Pancreas (tissue), 10 donors: ENCODE data around the gene TBC1D4. TPM values are rescaled to one million over a fixed set of nuclear protein-coding genes. Genes with fewer than 3 reads are reported as not detected.
A peak's percentile ranks its signal among the peaks of the same experiment; 100 is the strongest.
"Not testable (repeated sequence)": the region's sequence is repeated elsewhere in the genome, so short reads cannot be mapped to it uniquely, and the experiment has no call there.

ENCODE experiments used
- ATAC-seq, 4 donors: fragments of 200-7000 bp; cut with Tn5 transposase; one replicate each; pipeline versions ENCODE4 v1.8.0 to v1.9.1; 2020; ENCODE audit warnings: mild to moderate bottlenecking in 4 of 4, moderate library complexity in 4 of 4
- DNase-seq, 6 donors: peaks; one replicate each; pipeline ENCODE4 v3.0.0-alpha.2; 2020
- FAIRE-seq: peaks from 2 replicates; lab custom pipeline; 2012; peaks lifted over from hg19 to GRCh38; lab: Jason Lieb, UNC
- H3K27ac ChIP-seq, 4 donors: fragments of 200-600 bp; sonication (generic); 1 replicate in 3 of 4; 2 replicates in 1 of 4; pipeline versions ENCODE4 v1.5.0 to v1.8.0; 2020
- H3K27me3 ChIP-seq, 4 donors: fragments of 200-600 bp; one replicate each; pipeline ENCODE4 v1.8.0; 2021
- H3K36me3 ChIP-seq, 3 donors: fragments of 200-600 bp; sonication (generic) in 1 of 3; one replicate each; pipeline versions ENCODE4 v1.5.0 to v1.8.0; 2020 to 2021
- H3K4me1 ChIP-seq, 3 donors: fragments of 200-600 bp; one replicate each; pipeline ENCODE4 v1.8.0; 2021
- H3K4me3 ChIP-seq, 4 donors: fragments of 200-600 bp; sonication (generic) in 2 of 4; one replicate each; pipeline versions ENCODE4 v1.5.0 to v1.8.0; 2020 to 2021
- H3K9me3 ChIP-seq, 4 donors: fragments of 200-600 bp; one replicate each; pipeline ENCODE4 v1.8.0; 2021
- CTCF ChIP-seq, 4 donors: fragments of 200-600 bp; sonication (generic) in 3 of 4; IDR thresholded peaks; one replicate each; pipeline versions ENCODE4 v1.5.0 to v1.8.0; 2021; ENCODE audit warnings: antibody characterized with exemption in 4 of 4
- WGBS, 2 donors: extraction: QIAGEN DNeasy Blood & Tissue Kit; methylation state at CpG; one replicate each; pipeline ENCODE4 v1.1.7; 2013; 5-methylcytosine and 5-hydroxymethylcytosine counted together
- intact Hi-C, 3 donors: fragments of 100-400 bp; cut with DNase I; formaldehyde crosslinking; loops; one replicate each; pipeline versions ENCODE4 v1.11.1 to v1.14.2; 2022
- polyA plus RNA-seq, 2 donors: library from polyadenylated mRNA; stranded (reverse); fragments of 200-250 nt; gene quantifications; one replicate each; pipeline ENCODE4 v1.2.3, GENCODE V29; 2013
- total RNA-seq, 6 donors: library from RNA; stranded (reverse); fragmentation: NEBNext Ultra II Directional in 4 of 6; extraction: Animal tissue kit (Norgen Biotek cat#: 25700) in 4 of 6; gene quantifications; one replicate each; pipeline versions ENCODE4 v1.2.1 to v1.2.4, GENCODE V29; 2021 to 2023
- donor health status: healthy with polysubstance abuse.
- donor health status: DM: no; HTN: no; CAD: no; lungs with moderate emphysema.
- donor health status: DM: no; HTN: no; CAD: no.
- donor health status: control.
- donor health status: control.
- donor health status: Bipolar disorder and iron deficiency.
- donor health status: DM: yes; HTN: yes; CAD: no.
- donor health status: DM: no; HTN: no; CAD: no.
- donor health status: DM: no; HTN: no; CAD: no.
- donor health status: DM: yes; HTN: yes; CAD: no.

Gene TBC1D4
- total and polyA plus RNA-seq, 8 donors, result 8.2 to 19.7 (median 10.5) TPM

GRCh38 chr13:75312884-75313520 is 169.0 kb downstream of the TBC1D4 start:
- no peaks in the 10 kb centered on the region for H3K9me3 ChIP-seq

GRCh38 chr13:75309981-75310580 is 171.9 kb downstream of the TBC1D4 start:
- intact Hi-C loops, result no loop called here

More at GRCh38 chr13:75312884-75313520, 169.0 kb downstream of the TBC1D4 start:
- Histone ChIP-seq H3K36me3 (peaks cover 0 to 4% (median 0%) of the 10 kb centered on the region in 3 donors), H3K27me3 (no peaks in the 10 kb centered on the region), H3K4me3 (no peak overlapping the region), H3K4me1 (no peaks in the 10 kb centered on the region), H3K27ac (no peak overlapping the region)
- ATAC-seq (no peak), DNase-seq (no peak), FAIRE-seq (no peak)
- TF ChIP-seq CTCF (IDR thresholded peaks at IDR 0.05), result no peak
- intact Hi-C loops, result no loop called here
- WGBS, 2 donors, result 91 to 96% methylated on average over 2 of the region's 2 CpGs

GRCh38 chr13:75308222-75308621 is 173.7 kb downstream of the TBC1D4 start:
- FAIRE-seq (no peak), DNase-seq (no peak), ATAC-seq (no peak)
- intact Hi-C loops, result no loop called here
- peaks cover 0 to 4% (median 0%) of the 10 kb centered on the region in 3 donors for H3K36me3 ChIP-seq
- H3K9me3 ChIP-seq, result no peaks in the 10 kb centered on the region
- H3K4me3 ChIP-seq, result no peak overlapping the region
- H3K27me3 ChIP-seq, result no peaks in the 10 kb centered on the region
- 52 to 80% methylated on average over 2 of the region's 2 CpGs for WGBS, 2 donors
- H3K27ac ChIP-seq, result no peak overlapping the region
- no peak for TF ChIP-seq CTCF (IDR thresholded peaks at IDR 0.05)
- H3K4me1 ChIP-seq, result peaks cover 0 to 10% (median 0%) of the 10 kb centered on the region in 3 donors

More at GRCh38 chr13:75309981-75310580, 171.9 kb downstream of the TBC1D4 start:
- H3K4me1 ChIP-seq, result peaks cover 0 to 4% (median 0%) of the 10 kb centered on the region in 3 donors
- WGBS, 2 donors, result 92 to 95% methylated on average over 8 of the region's 8 CpGs
- FAIRE-seq (no peak), ATAC-seq (peak in 1 of 4 donors; percentile 29), DNase-seq (no peak)
- H3K27me3 ChIP-seq, result no peaks in the 10 kb centered on the region
- H3K9me3 ChIP-seq, result no peaks in the 10 kb centered on the region
- no peak overlapping the region for H3K27ac ChIP-seq
- peaks cover 0 to 4% (median 0%) of the 10 kb centered on the region in 3 donors for H3K36me3 ChIP-seq
- no peak for TF ChIP-seq CTCF (IDR thresholded peaks at IDR 0.05)
- H3K4me3 ChIP-seq, result no peak overlapping the region

GRCh38 chr13:75307370-75307949 is 174.5 kb downstream of the TBC1D4 start:
- no peaks in the 10 kb centered on the region for H3K27me3 ChIP-seq
- 64 to 68% methylated on average over 6 of the region's 6 CpGs for WGBS, 2 donors
- no peak for TF ChIP-seq CTCF (IDR thresholded peaks at IDR 0.05)
- H3K4me3 ChIP-seq, result no peak overlapping the region
- no peaks in the 10 kb centered on the region for H3K9me3 ChIP-seq
- H3K27ac ChIP-seq, result peak overlapping the region in 1 of 4 donors; percentile 5
- intact Hi-C loops, result no loop called here
- H3K36me3 ChIP-seq, result peaks cover 0 to 4% (median 0%) of the 10 kb centered on the region in 3 donors
- peaks cover 0 to 18% (median 0%) of the 10 kb centered on the region in 3 donors for H3K4me1 ChIP-seq
- ATAC-seq, result no peak
- no peak for DNase-seq
- no peak for FAIRE-seq

GRCh38 chr13:75306967-75307366 is 175.0 kb downstream of the TBC1D4 start:
- Histone ChIP-seq H3K27ac (peak overlapping the region in 1 of 4 donors; percentile 5), H3K4me1 (peaks cover 0 to 23% (median 1%) of the 10 kb centered on the region in 3 donors)
- H3K27me3 ChIP-seq, ATAC-seq, FAIRE-seq, H3K36me3 ChIP-seq, H3K9me3 ChIP-seq, H3K4me3 ChIP-seq, intact Hi-C loops, DNase-seq: not testable (repeated sequence)
- WGBS, 2 donors, result 98 to 100% methylated on average over 1 of the region's 1 CpG
